Measurements from ENCODE around the gene CCDC178.
"Not testable (repeated sequence)": the region's sequence is repeated elsewhere in the genome, so short reads cannot be mapped to it uniquely, and the experiment has no call there.

The CCDC178 gene, protein sequence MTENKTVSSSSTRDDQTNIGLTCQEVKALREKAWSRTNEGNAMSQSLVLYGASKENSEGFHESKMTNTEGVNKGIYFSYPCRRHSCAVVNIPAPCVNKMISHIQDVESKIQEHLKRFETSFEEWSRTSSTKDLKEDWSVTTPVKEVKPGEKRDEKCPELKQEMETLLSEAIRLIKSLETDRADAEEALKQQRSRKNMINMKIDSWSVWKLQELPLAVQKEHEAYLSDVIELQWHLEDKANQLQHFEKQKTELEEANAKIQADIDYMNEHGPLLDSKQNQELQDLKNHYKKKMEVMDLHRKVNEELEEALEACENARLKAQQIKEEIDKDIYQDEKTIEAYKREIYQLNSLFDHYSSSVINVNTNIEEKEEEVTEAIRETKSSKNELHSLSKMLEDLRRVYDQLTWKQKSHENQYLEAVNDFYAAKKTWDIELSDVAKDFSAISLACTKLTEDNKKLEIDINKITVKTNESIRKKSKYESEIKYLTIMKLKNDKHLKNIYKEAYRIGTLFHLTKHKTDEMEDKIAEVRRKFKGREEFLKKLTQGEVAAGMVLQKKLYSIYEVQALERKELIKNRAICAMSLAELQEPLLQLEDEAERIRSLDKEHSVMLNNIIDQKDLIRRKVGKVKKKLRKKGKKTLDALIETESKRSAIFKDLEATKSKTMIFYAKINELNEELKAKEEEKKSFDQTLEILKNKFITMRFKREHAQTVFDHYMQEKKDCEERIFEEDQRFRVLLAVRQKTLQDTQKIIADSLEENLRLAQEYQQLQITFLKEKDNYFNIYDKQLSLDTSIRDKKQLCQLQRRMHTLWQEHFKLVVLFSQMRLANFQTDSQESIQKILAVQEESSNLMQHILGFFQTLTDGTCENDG

DNA sequence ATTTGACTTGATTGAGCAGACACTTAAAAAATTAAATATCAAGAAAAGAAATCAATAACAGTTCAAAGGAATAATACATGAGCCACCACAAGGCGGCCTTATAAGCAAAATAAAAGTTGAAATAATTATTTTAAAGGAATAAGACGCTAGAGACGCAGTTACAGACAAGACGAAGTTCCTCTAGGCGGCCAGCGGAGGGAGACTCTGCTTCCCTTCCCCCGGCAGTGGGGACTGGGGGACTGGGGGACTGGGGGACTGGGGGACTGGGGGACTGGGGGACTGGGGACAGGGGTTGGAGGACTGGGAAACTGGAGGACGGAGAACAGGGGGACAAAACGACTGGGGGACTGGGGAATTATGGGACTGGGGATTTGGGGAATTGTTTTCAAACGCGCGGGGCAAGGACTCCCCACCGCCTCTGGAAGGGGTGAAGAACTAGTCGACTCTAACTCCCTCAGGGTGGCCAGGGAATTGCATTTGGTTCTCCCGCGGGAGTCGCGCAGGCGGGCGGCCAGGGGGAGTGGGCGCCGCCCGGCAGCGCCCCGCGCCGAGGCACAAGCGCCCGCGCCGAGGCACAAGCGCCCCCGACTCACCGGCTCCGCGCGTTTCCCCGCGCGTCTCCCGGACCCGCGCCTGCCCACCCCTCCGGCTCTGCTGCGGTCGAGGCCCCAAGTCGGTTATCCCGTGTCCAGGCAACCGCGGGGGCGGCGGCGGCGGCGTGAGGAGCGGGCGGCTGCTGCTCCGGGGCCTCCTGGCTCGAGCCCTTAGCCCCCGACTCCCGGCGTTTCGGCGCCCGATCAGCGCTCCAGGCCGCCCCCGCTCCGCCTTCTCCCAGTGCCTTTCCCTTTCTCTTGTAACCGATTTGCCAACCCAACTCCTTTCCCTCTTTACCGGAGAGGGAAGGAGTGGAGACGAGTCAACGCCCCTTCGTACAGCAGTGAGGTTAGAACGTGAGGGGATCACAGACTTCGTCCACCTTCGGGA is at the start of gene CCDC178:
CCDC178 (minus strand) TSS at position 662 of the 984 bp plus-strand sequence. CDS start 28,633 bp downstream, outside the sequence.
- DNase-seq (ENCODE audit: low read depth) = peak; percentile 78

DNA sequence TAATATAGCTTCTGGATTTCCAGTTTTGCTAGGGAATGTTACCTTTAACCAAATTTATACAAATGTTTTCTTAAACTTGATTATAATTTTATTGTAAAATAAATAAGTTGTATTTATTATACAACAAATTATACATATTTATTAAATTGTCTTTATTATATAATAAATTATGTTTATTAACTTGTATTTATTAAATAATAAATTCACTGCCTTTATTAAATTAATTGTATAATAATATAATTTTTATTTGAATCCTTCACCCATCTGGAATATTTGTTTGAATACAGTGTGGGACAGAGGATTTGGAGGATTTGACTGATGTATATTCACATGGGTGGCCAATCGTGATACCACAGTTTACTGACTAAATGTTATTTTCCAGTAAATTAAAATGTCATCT is 43.4 kb upstream of the CCDC178 start:
- no peak for DNase-seq (ENCODE audit: low read depth)

DNA sequence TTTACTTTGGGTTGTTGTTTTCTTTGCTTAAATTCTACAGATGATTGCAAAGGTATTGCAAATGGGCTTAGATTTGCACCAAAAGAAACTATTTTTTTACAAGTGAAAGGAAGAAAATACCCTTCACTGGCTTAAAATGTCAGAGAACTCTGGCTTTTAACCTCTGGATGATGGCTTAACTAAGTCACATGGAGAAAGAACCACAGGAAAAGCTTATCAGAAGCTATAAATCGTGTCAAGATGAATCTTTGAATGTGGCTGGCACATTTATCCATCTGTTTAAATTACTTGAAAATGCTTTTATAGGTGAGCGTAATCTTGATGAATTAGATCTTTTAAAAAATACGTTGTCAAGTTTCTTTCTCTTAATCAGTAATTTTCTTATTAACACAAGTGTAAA is 32.0 kb upstream of the CCDC178 start:
- DNase-seq (ENCODE audit: low read depth) = no peak

DNA sequence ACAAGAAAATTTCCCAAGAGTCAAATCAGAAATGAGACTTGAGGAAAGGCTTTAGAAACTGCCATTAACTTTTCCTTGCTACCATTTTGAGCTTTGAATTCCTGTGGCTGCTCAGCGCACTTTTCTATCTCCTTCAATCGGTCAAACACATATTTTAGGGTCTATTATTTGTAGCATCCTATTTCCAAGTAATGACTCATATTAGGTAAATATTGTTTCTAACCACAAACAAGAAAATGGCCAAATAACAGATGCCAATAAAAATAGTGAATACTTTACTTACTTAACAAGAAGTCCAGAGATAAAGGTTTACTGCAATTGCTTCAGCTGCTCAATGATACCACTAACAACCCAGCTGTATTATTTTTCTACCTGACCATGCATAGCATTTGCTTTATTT is 29.7 kb upstream of the CCDC178 start:
- DNase-seq (ENCODE audit: low read depth) = no peak

DNA sequence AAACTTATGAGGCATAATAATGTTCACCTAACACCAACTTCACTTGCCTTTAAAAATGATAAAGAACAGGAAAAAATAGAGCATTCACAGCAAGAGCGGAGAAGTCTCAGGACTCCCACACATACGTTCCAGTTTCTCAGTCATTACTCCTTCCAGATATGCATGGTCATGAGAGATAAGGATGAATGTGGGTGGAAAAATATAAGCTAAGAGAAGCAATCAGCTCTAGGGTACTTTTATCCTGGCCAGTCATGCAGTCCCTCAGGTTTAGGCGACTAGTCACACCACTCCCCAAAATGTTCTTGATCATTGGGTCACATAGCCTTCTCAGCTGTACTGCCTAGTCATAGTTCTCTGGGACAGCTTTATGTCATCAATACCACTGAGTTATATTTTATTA is 29.2 kb upstream of the CCDC178 start:
- DNase-seq (ENCODE audit: low read depth) = no peak

DNA sequence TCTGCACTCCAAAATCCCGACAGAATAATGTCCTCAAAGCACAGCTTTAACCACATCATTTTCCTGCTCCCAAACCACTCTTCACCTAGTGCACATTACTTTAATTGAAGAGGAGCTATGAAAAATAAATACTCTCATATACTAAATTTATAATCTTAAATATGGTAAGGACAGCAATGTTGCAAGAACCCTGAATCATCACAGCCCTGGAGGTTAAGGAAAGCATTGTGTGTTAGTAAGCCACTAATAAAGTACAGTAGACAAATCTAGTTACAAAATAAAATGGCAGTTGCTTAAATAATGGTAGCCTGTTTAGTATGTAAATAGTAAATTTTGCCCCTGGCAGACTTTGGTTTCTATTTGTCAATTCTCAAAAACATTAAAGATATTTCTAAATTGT is 27.0 kb upstream of the CCDC178 start:
- DNase-seq (ENCODE audit: low read depth) = no peak

DNA sequence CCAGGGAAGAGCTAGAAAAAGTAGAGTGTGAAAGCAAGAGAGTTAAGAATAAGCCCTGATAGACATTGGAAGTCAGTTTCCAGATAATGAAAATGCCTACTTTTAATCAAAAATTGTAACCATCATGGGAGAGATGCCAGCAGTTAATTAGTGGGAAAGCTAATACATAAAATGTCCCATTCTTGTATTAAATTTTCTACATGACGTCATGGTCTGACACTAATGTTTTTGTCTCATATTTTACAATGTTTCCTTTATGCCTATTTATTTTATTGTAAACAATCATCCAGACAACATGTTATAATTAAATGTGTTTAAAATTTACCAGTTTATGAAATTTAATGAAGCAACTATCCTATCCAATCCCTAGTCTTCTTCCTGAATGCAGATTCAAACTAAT is 26.3 kb upstream of the CCDC178 start:
- no peak for DNase-seq (ENCODE audit: low read depth)

DNA sequence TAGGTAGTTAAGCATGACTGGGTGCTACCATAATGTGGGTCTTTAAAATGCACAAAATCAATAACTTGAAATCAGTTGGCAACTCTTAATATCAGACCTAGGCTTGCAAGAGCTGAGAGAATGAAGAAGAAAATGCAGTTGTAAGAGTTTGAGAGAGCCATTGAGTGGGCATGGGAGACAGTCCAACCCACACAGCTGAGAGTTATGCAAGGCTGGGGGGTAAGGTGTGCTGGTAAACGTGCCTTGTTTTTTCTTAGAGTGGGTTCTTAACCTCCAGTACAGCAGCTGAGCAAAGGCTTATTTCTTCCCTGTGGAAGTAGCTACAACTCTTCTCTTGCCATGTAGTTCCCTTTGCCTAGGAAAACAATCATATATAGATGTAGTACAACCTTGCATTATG is 20.2 kb upstream of the CCDC178 start:
- no peak for DNase-seq (ENCODE audit: low read depth)

DNA sequence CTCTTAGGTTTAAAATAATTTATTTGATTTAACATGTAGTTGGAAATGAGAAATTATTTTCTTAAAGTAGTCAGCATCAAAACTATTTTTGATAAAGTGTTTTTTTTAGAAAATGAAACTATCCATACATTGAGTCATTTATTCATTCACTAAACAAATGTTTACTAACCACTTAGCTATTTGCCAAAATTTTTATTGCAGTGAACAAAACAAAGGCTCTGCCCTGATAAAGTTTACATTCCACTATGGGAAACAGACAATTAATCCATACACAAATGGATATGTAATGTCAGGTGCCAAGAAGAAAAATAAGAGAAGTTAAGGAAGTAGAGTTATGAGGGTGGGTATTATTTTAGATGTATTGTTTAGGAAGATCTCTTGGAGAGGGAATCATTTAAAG is 19.1 kb upstream of the CCDC178 start:
- no peak for DNase-seq (ENCODE audit: low read depth)

DNA sequence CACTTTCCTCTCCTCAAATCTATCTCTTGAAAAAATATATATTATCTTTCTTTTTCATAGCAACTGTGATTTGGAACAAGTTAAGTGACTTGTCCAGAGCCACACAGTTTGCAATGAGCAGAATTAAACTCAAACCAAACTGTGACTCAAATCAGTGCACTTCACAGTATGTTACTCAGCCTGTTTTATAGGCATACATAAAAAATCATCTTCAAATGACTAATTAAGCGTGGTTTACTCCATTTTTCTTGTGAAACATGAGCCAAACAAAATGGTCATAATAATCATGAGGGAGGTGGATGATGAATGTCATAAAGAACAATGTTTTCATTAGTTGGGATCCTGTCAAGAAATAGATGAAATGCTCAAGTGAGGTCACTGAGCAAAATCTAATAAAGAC is 6.1 kb upstream of the CCDC178 start:
- no peak for DNase-seq (ENCODE audit: low read depth)

DNA sequence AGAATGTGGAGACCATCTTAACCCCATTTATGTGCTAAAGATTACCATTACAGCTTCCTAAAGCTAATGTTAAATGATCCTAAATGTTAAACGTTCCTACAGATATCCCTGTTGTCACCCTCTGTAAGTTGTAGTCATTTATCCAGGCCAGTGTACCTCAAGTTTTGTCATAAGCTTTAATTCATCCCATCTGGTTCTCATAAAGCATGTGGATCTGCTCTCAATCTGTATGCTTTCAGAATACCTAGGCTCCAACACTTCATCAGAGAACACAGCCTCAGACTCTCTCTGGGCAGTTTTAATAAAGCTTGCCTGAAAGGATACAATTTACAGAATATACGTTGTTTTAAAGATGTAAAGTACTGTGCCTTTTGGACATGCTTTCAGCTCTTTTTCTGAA is 4.2 kb upstream of the CCDC178 start:
- DNase-seq (ENCODE audit: low read depth) = no peak

DNA sequence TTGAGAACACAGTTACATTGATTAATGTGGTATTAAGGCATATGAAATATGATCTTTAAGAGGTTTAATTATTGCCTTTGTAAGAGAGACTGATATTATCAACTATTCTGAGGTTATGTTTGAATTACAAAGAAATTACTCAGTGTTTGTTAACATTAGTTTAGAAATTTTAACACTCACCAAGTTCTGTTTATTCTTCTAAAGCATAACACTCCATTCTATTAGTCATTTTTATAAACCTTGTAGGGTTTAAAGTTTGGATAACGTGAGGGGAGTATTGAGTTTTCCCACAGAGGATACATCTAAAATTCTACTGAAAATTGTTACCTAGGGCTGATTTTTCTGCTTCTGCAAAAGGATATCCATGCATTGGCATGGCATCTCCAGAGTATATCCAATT is 7.7 kb downstream of the CCDC178 start:
- no peak for DNase-seq (ENCODE audit: low read depth)

DNA sequence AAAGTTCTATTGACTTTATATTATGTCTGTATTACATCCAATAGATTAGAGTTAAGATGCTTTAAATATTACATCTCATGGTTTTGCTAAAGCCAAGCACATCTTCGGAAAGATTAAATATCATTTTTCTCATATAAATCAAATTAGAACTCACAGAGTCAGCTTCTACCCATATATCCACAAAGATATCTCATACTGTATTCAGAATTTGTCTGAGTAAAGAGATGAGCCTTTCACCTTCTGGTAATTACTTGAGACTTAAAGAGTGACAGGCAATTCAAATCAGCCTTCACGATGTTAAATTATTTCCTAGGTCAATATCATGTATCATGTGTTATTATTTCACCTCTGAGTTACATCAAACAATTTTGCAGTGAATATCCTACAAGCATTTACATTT is 13.0 kb downstream of the CCDC178 start:
- DNase-seq (ENCODE audit: low read depth) = no peak

DNA sequence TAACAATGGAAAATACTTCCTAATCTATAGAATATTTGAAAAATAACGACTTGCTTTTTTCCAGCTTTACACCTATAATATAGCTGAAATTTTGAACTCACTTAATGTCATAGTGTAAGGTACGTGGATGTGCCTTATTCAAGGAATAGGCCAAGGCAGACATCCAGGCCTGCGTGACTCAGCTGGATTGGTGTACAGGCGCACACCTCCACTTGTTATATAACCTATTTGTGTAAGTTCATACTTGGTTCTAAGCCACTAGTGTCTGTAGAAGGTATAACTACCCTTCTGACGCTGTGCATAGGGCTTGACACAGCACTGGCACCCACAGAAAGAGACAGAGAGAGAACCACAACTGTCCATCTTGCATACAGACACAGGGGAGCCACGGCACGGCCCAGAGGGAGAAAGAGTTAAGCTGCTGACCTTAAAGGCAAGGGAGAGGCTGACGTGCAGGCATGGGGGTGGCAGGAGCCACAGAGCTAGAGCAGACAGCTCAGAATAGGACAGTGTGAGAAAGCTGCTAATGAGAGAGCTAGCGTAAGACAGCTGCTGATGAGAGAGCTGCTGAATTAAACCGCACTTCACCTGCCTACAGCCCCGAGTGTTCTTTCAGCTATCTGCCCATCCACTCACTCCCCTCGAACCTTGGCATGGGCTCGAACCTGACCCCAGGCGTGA is 16.1 kb downstream of the CCDC178 start:
- DNase-seq (ENCODE audit: low read depth) = no peak

DNA sequence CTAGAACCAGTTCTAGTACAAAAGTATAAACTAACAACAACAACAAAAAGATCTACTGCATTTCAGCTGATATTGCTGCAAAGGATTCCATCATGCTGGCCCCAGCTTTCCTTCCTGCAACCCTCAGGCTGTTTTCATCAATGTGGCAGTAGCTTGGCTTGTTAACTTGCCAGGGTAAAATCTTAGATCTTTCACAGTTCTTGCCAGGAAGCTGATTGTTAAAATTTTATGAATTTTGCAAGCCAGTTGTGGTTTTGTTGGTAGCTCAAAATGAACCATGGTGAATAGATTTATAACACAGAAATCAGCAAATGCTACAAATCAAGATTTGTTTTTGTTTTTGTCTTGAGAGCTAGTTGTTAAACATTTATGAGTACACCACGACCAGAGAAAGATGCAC is 19.3 kb downstream of the CCDC178 start:
- DNase-seq (ENCODE audit: low read depth) = no peak

DNA sequence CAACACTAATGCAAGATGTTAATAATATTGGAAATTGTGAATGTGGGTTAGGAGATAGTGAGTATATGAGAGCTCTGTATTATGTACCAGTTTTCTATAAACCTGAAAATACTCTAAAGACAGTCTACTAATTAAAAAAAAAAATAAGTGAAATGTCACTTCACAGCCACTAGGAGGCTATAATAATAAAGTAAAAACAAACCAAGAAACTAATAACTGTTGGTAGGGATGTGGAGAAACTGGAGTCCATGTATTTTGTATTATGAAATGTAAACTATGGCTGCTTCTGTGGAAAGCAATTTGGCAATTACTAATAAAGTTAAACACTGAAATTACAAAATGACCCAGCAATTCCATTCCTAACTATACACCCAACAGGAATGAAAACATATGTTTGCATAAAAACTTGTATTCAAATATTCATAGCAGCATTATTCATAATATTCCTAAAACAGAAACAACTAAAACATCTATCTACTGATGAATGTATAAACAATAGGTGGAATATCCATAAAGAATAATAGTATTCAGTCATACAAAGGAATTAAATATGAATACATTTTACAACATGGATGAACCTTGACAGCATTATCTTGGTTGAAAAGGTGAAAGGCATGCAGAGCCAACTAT is 36.2 kb downstream of the CCDC178 start:
- no peak for DNase-seq (ENCODE audit: low read depth)

DNA sequence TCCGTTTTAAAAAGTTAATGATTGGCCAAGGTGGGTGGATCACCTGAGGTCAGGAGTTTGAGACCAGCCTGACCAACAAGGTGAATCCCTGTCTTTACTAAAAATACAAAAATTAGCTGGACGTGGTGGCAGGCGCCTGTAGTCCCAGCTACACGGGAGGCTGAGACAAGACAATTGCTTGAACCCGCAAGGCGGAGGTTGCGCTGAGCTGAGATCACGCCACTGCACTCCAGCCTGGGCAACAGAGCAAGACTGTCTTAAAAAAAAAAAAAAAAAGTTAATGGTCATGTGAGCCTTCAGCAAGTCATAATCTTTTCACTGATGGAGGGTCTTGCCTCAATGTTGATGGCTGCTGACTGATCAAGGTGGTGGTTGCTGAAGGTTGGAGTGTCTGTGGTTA is 41.6 kb downstream of the CCDC178 start:
- not testable (repeated sequence) for DNase-seq (ENCODE audit: low read depth)

DNA sequence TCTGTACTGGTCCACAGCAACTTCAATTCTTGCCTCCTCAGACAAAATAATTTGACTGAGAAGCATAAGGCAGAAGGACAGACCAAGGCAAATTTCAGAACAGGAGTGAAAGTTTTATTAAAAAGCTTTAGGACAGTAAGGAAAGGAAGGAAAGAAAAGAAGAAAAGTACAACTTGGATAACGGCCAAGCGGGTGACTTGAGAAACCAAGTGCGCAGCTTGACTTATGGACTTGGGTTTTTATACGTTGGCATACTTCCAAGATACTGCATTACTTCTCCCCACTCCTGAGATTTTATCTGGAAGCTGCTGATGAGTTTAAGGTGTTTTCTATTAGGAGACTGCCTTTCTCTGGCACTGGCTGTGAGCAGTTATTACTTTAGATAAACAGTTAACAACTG is 64.7 kb downstream of the CCDC178 start:
- DNase-seq (ENCODE audit: low read depth) = no peak

DNA sequence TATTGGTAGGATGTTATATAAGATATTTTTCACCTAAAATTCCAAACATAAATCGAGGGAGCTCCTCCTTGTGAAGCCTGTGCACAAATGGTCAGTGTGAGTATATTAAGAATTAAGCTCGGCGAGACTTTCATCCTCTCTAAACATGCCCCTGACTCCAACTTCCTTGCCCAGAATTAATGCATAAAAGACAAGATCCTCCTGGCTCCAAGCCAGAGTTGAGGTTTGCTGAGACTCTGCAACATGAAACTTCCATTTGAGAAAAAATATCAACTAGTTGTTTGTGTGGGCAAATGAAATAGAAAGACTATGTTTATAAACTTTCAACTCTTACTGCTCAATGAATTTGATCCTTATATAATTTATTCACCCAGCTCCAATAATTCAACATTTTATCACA is 68.1 kb downstream of the CCDC178 start:
- no peak for DNase-seq (ENCODE audit: low read depth)

DNA sequence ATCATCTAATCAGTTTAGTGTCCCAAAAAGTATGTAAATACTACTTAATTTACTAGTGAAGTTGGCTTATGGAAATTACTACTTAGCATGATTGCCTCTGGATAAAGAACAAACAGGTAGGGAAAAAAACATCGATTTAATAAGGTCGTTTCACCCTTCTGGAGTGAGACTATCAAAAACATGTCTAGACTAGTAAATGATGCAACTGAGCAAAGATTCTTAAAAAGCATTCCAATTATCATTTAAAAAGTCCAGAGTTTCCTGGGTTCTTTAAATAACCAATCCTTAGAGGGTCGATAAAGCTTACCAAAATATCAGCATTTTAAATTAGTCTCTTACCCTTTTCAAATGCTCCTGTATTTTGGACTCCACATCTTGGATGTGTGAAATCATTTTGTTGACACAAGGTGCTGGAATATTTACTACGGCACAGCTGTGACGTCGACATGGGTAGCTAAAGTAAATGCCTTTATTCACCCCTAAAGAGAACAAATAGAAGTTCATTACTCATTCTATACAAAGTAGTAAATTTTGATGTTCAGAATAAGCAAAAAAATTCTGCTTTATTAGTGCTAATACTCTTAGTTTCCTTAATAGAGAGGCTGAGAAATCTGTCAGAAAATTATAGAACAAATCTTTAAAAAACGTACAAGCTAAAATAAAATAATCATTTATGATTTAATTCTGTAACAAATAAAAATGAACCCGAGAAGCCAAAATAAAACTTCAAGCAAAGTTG is 70.6 kb downstream of the CCDC178 start:
- DNase-seq (ENCODE audit: low read depth) = no peak
